GM10266 (cell line): Measurements from ENCODE around the gene CAMLG.

Source experiments
- DNase-seq: peaks from one replicate; pipeline ENCODE4 v3.0.0; 2012; ENCODE audit errors: extremely low spot score
- CTCF ChIP-seq: IDR thresholded peaks from 2 replicates; pipeline ENCODE4 v1.5.1; 2012; ENCODE audit warnings: mild to moderate bottlenecking, low read depth; ENCODE audit not compliant: control insufficient read depth, insufficient read depth; ENCODE audit errors: missing control alignments

Gene CAMLG

GRCh38 chr5:134732819-134733218 lies 5.5 kb upstream of the CAMLG start:
- no peak for TF ChIP-seq CTCF
- no peak for DNase-seq

- DNase-seq, result no peak
- TF ChIP-seq CTCF, result no peak
Measured at GRCh38 chr5:134735243-134735642, 3.1 kb upstream of the CAMLG start.

GRCh38 chr5:134736173-134736812 lies 2.1 kb upstream of the CAMLG start:
- no peak for TF ChIP-seq CTCF
- DNase-seq, result no peak

GRCh38 chr5:134738963-134739661 lies 764 bp downstream of the CAMLG start:
- DNase-seq, result peak; percentile 40
- peak; percentile 32 for TF ChIP-seq CTCF

GRCh38 chr5:134741052-134741451 lies 2.7 kb downstream of the CAMLG start:
- no peak for DNase-seq
- no peak for TF ChIP-seq CTCF

- no peak for TF ChIP-seq CTCF
- DNase-seq, result no peak
Measured at GRCh38 chr5:134742134-134742533, 3.8 kb downstream of the CAMLG start.

GRCh38 chr5:134749415-134749814 lies 11.1 kb downstream of the CAMLG start:
- TF ChIP-seq CTCF, result no peak
- DNase-seq, result no peak
